ENCODE measurements around the gene MAMDC2.

Gene MAMDC2

DNA sequence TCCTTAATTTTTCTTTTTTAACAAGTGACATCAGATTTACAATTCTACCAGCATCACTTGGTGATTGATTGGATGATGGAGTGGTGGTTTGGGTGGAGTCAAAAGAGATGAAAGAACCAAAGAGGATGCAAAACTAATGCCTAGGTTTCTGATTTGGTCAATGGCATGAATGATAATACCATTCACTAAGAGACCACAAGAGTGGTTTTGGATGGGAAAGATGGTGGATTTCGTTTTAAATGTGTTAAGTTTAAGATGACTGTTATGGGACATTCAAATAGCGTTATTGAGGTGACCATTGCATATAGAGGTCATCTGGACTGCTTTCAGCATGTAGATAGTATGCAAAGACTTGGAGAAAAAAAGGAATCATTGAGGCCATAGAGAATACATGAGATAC, 218.7 kb downstream of the MAMDC2 start (continued):
- no peak for TF ChIP-seq OSR1 (CRISPR knock-in tag; IDR thresholded peaks at IDR 0.05)
- no peak for TF ChIP-seq ZNF70 (CRISPR knock-in tag; IDR thresholded peaks at IDR 0.05)

- TF ChIP-seq ARNTL (CRISPR knock-in tag; IDR thresholded peaks at IDR 0.05; ENCODE audit: borderline replicate concordance, low read depth) (no peak), GLIS3 (CRISPR knock-in tag; IDR thresholded peaks at IDR 0.05) (no peak), ZNF8 (CRISPR knock-in tag; IDR thresholded peaks at IDR 0.05) (no peak), CREB5 (CRISPR knock-in tag; IDR thresholded peaks at IDR 0.05; ENCODE audit: low read depth) (no peak), ZFP30 (CRISPR knock-in tag; IDR thresholded peaks at IDR 0.05) (no peak), ESRRG (CRISPR knock-in tag; IDR thresholded peaks at IDR 0.05) (no peak), ZC3H10 (CRISPR knock-in tag; IDR thresholded peaks at IDR 0.05) (no peak), TCF4 (CRISPR knock-in tag; IDR thresholded peaks at IDR 0.05; ENCODE audit: borderline replicate concordance) (no peak), SNAI2 (CRISPR knock-in tag; IDR thresholded peaks at IDR 0.05) (no peak), ZNF565 (CRISPR knock-in tag; conservative IDR thresholded peaks at IDR 0.05; ENCODE audit: low read depth) (no peak), ZFP3 (CRISPR knock-in tag; IDR thresholded peaks at IDR 0.05) (no peak), OSR1 (CRISPR knock-in tag; IDR thresholded peaks at IDR 0.05) (no peak), PPARA (CRISPR knock-in tag; IDR thresholded peaks at IDR 0.05; ENCODE audit: borderline replicate concordance) (no peak), ISL1 (CRISPR knock-in tag; IDR thresholded peaks at IDR 0.05) (no peak), RARB (CRISPR knock-in tag; IDR thresholded peaks at IDR 0.05) (no peak), CSRNP3 (CRISPR knock-in tag; IDR thresholded peaks at IDR 0.05) (no peak), TOX (CRISPR knock-in tag; IDR thresholded peaks at IDR 0.05; ENCODE audit: borderline replicate concordance) (no peak)
- TF ChIP-seq, protein P1, sequence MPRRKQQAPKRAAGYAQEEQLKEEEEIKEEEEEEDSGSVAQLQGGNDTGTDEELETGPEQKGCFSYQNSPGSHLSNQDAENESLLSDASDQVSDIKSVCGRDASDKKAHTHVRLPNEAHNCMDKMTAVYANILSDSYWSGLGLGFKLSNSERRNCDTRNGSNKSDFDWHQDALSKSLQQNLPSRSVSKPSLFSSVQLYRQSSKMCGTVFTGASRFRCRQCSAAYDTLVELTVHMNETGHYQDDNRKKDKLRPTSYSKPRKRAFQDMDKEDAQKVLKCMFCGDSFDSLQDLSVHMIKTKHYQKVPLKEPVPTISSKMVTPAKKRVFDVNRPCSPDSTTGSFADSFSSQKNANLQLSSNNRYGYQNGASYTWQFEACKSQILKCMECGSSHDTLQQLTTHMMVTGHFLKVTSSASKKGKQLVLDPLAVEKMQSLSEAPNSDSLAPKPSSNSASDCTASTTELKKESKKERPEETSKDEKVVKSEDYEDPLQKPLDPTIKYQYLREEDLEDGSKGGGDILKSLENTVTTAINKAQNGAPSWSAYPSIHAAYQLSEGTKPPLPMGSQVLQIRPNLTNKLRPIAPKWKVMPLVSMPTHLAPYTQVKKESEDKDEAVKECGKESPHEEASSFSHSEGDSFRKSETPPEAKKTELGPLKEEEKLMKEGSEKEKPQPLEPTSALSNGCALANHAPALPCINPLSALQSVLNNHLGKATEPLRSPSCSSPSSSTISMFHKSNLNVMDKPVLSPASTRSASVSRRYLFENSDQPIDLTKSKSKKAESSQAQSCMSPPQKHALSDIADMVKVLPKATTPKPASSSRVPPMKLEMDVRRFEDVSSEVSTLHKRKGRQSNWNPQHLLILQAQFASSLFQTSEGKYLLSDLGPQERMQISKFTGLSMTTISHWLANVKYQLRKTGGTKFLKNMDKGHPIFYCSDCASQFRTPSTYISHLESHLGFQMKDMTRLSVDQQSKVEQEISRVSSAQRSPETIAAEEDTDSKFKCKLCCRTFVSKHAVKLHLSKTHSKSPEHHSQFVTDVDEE (CRISPR knock-in tag; IDR thresholded peaks at IDR 0.05): no peak
- ATAC-seq: no peak
These were observed 219.3 kb downstream of the MAMDC2 start for GRCh38 chr9:70262948-70263347.

- no peak for ATAC-seq
- TF ChIP-seq ZNF70 (CRISPR knock-in tag; IDR thresholded peaks at IDR 0.05) (no peak), PATZ1 (CRISPR knock-in tag; IDR thresholded peaks at IDR 0.05; ENCODE audit: borderline replicate concordance) (no peak), PPARA (CRISPR knock-in tag; IDR thresholded peaks at IDR 0.05; ENCODE audit: borderline replicate concordance) (no peak), ZNF8 (CRISPR knock-in tag; IDR thresholded peaks at IDR 0.05) (no peak), ZFP3 (CRISPR knock-in tag; IDR thresholded peaks at IDR 0.05) (no peak)
These were observed 219.8 kb downstream of the MAMDC2 start for GRCh38 chr9:70263421-70263820.

All from SK-N-SH treated with all-trans-retinoic acid at 6 μM for 48 hours (cell line).